Upper lobe of right lung (tissue), 1 donor: ENCODE results near the gene NOP58. TPM values are rescaled to one million over a fixed set of nuclear protein-coding genes. Genes with fewer than 3 reads are reported as not detected.

Source experiments
- ATAC-seq: fragments of 200-7000 bp; cut with Tn5 transposase; one replicate; pipeline ENCODE4 v1.9.1; 2020; ENCODE audit warnings: mild to moderate bottlenecking, moderate library complexity
- DNase-seq: peaks from one replicate; pipeline ENCODE4 v3.0.0-alpha.2; 2020
- H3K27ac ChIP-seq: fragments of 200-600 bp; one replicate; pipeline ENCODE4 v1.8.0; 2022
- H3K27me3 ChIP-seq: fragments of 200-600 bp; one replicate; pipeline ENCODE4 v1.8.0; 2022; ENCODE audit warnings: mild to moderate bottlenecking
- H3K36me3 ChIP-seq: fragments of 200-600 bp; one replicate; pipeline ENCODE4 v1.8.0; 2022
- H3K4me1 ChIP-seq: fragments of 200-600 bp; one replicate; pipeline ENCODE4 v1.8.0; 2022
- H3K4me3 ChIP-seq: fragments of 200-600 bp; one replicate; pipeline ENCODE4 v1.8.0; 2022; ENCODE audit warnings: mild to moderate bottlenecking
- H3K9me3 ChIP-seq: fragments of 200-600 bp; one replicate; pipeline ENCODE4 v1.8.0; 2022
- intact Hi-C: fragments of 100-400 bp; cut with DNase I; formaldehyde crosslinking; loops from one replicate; pipeline ENCODE4 v1.11.0; 2022
- total RNA-seq: library from RNA; stranded (reverse); fragmentation: NEBNext Ultra II Directional; extraction: Animal tissue kit (Norgen Biotek cat#: 25700); gene quantifications from one replicate; pipeline ENCODE4 v1.2.1, GENCODE V29; 2021
- TF ChIP-seq, protein P1 (sequence below): fragments of 200-600 bp; IDR thresholded peaks from one replicate; pipeline ENCODE4 v1.8.0; 2022; ENCODE audit warnings: antibody characterized with exemption
- donor health status: DM: no; HTN: yes; CAD: no; lungs with severe emphysema.

The NOP58 gene
- total RNA-seq, 1 donor from 2014 or later = 44.4 TPM

DNA sequence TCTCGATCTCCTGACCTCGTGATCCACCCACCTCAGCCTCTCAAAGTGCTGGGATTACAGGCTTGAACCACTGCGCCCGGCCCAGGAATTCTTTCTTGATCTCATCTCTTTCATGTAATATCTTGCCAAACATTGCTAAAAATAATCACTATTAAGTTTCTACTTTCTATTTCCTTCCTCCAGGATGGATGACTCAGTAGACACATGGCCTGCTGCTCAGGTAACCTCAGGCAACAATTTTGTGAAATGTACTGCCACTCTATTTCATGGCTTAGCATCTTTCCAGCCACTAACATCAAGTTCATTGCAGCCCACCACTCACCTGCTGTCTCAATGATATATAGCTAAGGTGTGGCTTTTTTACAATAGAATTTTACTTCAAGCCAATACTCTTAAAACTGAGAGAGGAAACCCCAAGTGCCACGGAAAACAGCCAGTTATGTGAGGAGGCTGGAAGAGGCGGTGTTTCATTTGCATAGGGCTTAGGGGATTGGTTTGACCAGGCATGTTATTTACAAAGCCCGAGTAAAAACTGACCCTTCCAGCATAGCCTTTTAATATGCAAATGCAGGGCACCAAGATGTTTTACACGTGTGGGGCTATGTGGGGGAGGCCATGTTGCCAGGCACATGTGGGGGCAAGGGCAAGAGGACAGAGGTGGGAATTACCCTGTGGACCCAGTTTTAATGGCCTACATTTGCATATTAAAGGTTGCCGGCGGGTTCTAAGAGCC is 15.9 kb upstream of the NOP58 start:
- ATAC-seq = no peak
- intact Hi-C loops = no loop called here

DNA sequence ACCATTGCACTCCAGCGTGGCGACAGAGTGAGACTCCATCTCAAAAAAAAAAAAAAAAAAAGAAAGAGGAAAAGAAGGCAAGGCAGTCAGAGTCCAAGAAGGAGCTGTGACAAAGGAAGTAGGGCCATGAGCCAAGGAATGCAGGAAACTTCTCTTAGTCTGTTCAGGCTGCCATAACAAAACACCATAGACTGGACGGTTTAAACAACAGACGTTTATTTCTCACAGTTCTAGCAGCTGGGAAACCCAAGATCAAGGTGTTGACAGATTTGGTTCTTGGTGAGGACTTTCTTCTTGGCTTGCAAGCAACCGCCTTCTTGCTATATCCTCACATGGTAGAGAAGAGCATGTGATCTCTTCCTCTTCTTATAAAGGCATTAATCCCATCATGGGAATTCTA is 14.1 kb upstream of the NOP58 start:
- TF ChIP-seq, protein P1, sequence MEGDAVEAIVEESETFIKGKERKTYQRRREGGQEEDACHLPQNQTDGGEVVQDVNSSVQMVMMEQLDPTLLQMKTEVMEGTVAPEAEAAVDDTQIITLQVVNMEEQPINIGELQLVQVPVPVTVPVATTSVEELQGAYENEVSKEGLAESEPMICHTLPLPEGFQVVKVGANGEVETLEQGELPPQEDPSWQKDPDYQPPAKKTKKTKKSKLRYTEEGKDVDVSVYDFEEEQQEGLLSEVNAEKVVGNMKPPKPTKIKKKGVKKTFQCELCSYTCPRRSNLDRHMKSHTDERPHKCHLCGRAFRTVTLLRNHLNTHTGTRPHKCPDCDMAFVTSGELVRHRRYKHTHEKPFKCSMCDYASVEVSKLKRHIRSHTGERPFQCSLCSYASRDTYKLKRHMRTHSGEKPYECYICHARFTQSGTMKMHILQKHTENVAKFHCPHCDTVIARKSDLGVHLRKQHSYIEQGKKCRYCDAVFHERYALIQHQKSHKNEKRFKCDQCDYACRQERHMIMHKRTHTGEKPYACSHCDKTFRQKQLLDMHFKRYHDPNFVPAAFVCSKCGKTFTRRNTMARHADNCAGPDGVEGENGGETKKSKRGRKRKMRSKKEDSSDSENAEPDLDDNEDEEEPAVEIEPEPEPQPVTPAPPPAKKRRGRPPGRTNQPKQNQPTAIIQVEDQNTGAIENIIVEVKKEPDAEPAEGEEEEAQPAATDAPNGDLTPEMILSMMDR = no peak
- Histone ChIP-seq H3K9me3 (no peaks in the 10 kb centered on the region), H3K27me3 (no peaks in the 10 kb centered on the region), H3K36me3 (no peaks in the 10 kb centered on the region), H3K4me1 (no peaks in the 10 kb centered on the region), H3K27ac (no peak overlapping the region), H3K4me3 (no peak overlapping the region)
- intact Hi-C loops = no loop called here
- no peak for DNase-seq
- no peak for ATAC-seq

More for the DNA sequence above, 15.9 kb upstream of the NOP58 start:
- H3K27ac ChIP-seq = no peak overlapping the region
- no peaks in the 10 kb centered on the region for H3K36me3 ChIP-seq
- H3K27me3 ChIP-seq = no peaks in the 10 kb centered on the region
- no peak for DNase-seq
- TF ChIP-seq, protein P1 = no peak
- H3K9me3 ChIP-seq = no peaks in the 10 kb centered on the region
- H3K4me3 ChIP-seq = no peak overlapping the region
- H3K4me1 ChIP-seq = no peaks in the 10 kb centered on the region

DNA sequence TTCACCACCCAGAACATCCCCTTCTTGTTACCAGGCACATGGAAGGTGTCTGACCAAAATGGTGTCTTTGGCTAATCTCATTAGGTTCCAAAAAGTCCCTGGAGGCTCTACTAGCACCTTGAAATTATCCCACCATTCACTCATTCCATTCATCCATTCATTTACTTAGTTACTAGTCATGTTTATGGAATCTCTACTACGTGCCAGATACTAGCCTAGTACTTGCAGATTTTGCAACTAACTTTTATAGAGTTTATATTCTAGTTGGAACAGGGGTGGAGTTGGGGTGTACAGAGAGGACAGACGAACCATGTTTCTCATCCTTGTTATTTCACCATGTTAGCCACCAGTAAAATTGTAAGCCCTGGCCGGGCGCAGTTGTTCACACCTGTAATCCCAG is 4.0 kb upstream of the NOP58 start:
- Histone ChIP-seq H3K4me1 (no peaks in the 10 kb centered on the region), H3K27ac (no peak overlapping the region), H3K9me3 (no peaks in the 10 kb centered on the region), H3K27me3 (no peaks in the 10 kb centered on the region), H3K36me3 (no peaks in the 10 kb centered on the region), H3K4me3 (no peak overlapping the region)
- DNase-seq (no peak), ATAC-seq (no peak)
- intact Hi-C loops = no loop called here
- TF ChIP-seq, protein P1 = no peak

GRCh38 chr2:202267495-202267894 is 1.9 kb downstream of the NOP58 start:
- TF ChIP-seq, protein P1 = no peak
- Histone ChIP-seq H3K27ac (no peak overlapping the region), H3K27me3 (no peaks in the 10 kb centered on the region), H3K9me3 (no peaks in the 10 kb centered on the region), H3K36me3 (no peaks in the 10 kb centered on the region), H3K4me1 (peaks cover 14% of the 10 kb centered on the region), H3K4me3 (peak overlapping the region; percentile 79)
- intact Hi-C loops = no loop called here
- DNase-seq = no peak
- no peak for ATAC-seq

DNA sequence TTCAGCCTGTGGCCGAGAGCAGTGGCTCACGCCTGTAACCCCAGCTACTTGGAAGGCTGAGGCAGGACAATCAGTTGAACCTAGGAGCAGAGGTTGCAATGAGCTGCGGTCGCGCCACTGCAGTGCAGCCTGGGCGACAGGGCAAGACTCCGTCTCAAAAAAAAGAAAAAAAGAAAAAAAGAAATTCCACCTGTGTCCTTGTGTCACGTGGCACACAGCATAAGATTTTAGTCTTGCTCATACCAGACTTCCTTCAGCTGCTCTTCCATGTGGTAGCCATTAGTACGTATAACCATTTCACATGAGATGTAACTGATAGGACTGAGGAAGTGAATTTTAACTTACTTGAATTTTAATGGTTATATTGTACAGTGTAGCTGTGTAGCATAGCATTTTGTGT is 4.0 kb downstream of the NOP58 start:
- Histone ChIP-seq H3K4me1 (peaks cover 23% of the 10 kb centered on the region), H3K4me3 (no peak overlapping the region), H3K27me3 (no peaks in the 10 kb centered on the region), H3K27ac (no peak overlapping the region), H3K9me3 (no peaks in the 10 kb centered on the region), H3K36me3 (no peaks in the 10 kb centered on the region)
- ATAC-seq = no peak
- no peak for DNase-seq
- intact Hi-C loops = no loop called here
- TF ChIP-seq, protein P1 = no peak
